HCT116 (cell line): Measurements from ENCODE around the gene PTPN9. TPM values are rescaled to one million over a fixed set of nuclear protein-coding genes. Genes with fewer than 3 reads are reported as not detected.

Source experiments
- ATAC-seq: fragments of 200-7000 bp; cut with Tn5 transposase; 2 replicates; pipeline ENCODE4 v1.9.1; 2020; ENCODE audit warnings: mild to moderate bottlenecking, moderate library complexity
- BruUV-seq: library from RNA; stranded (reverse); fragments of 400-500 nt; replicated peaks from 2 replicates; lab custom pipeline; 2021; lab: Mats Ljungman, UMichigan
- CTCF ChIA-PET: fragments of 300-600 bp; sonication (Branson Sonifier 250); formaldehyde crosslinking; loops from one replicate; lab custom pipeline; 2021; ENCODE audit warnings: antibody characterized with exemption; lab: Charles Lee
- POLR2A ChIA-PET: fragments of 300-600, 350-600 bp; sonication (Branson Sonifier 250); formaldehyde crosslinking; loops from one replicate; lab custom pipeline; 2021; ENCODE audit warnings: antibody characterized with exemption; lab: Charles Lee
- RAD21 ChIA-PET, 2 experiments: fragments of 300-600 bp; sonication (Branson Sonifier 250); formaldehyde crosslinking; loops; one replicate each; lab custom pipeline; 2023; ENCODE audit warnings: low total read pairs in 2 of 2; ENCODE audit not compliant: uncharacterized antibody in 2 of 2, unreplicated experiment in 2 of 2, low non-redundant PET in 1 of 2; lab: Charles Lee
- DNase-seq: peaks from one replicate; pipeline ENCODE4 v3.0.0-alpha.2; 2010; ENCODE audit warnings: low read depth, low spot score
- H2AFZ ChIP-seq: fragments of 200-600 bp; shearing (Covaris generic), sonication (generic); 2 replicates; pipeline ENCODE4 v1.6.1; 2017; ENCODE audit warnings: low read depth, mixed run types, mixed read lengths, antibody characterized with exemption, low read length; ENCODE audit not compliant: poor library complexity, severe bottlenecking
- H3K27ac ChIP-seq: 2 replicates; pipeline ENCODE4 v1.5.1; 2012; ENCODE audit warnings: low read depth, low read length
- H3K27me3 ChIP-seq: fragments of 200-600 bp; sonication (generic); 2 replicates; pipeline ENCODE4 v1.6.1; 2016; ENCODE audit warnings: mixed run types, low read length, mixed read lengths; ENCODE audit not compliant: insufficient read depth
- H3K36me3 ChIP-seq, 2 experiments: fragments of 200-500 bp in 1 of 2; fragments of 200-600 bp in 1 of 2; sonication (Bioruptor generic) in 1 of 2; sonication (generic) in 1 of 2; 2 replicates each; pipeline versions ENCODE4 v1.5.1 to v1.6.1; 2014 to 2016; ENCODE audit warnings: low read length in 2 of 2, inconsistent platforms in 1 of 2, mixed read lengths in 1 of 2, mixed run types in 1 of 2; ENCODE audit not compliant: insufficient read depth in 2 of 2, control insufficient read depth in 1 of 2
- H3K4me1 ChIP-seq, 2 experiments: fragments of 200-600 bp in 1 of 2; sonication (generic) in 1 of 2; 2 replicates each; pipeline versions ENCODE4 v1.5.1 to v1.6.1; 2012 to 2017; ENCODE audit warnings: low read length in 2 of 2, inconsistent platforms in 1 of 2, mild to moderate bottlenecking in 1 of 2, mixed read lengths in 1 of 2, mixed run types in 1 of 2, moderate library complexity in 1 of 2; ENCODE audit not compliant: insufficient read depth in 2 of 2, control insufficient read depth in 1 of 2
- H3K4me2 ChIP-seq: fragments of 200-600 bp; sonication (generic); 2 replicates; pipeline ENCODE4 v1.6.1; 2017; ENCODE audit warnings: mixed run types, low read length, mixed read lengths
- H3K4me3 ChIP-seq, 2 experiments: fragments of 200-600 bp in 1 of 2; sonication (generic) in 1 of 2; replicated peaks in 1 of 2; 2 replicates each; pipeline ENCODE4 v1.5.1; 2011 to 2016; ENCODE audit warnings: low read length in 2 of 2, control low read depth in 1 of 2, low read depth in 1 of 2, mild to moderate bottlenecking in 1 of 2, mixed read lengths in 1 of 2, mixed run types in 1 of 2
- H3K79me2 ChIP-seq: fragments of 200-600 bp; sonication (generic); 2 replicates; pipeline ENCODE4 v1.6.1; 2017; ENCODE audit warnings: mild to moderate bottlenecking, mixed run types, low read length, moderate library complexity, mixed read lengths; ENCODE audit not compliant: insufficient read depth
- H3K9ac ChIP-seq: fragments of 200-600 bp; sonication (generic); 2 replicates; pipeline ENCODE4 v1.6.1; 2016; ENCODE audit warnings: low read length, mixed read lengths
- H3K9me2 ChIP-seq: fragments of 200-600 bp; sonication (generic), shearing (Covaris generic); 2 replicates; pipeline ENCODE4 v1.6.1; 2017; ENCODE audit warnings: mixed run types, mild to moderate bottlenecking, moderate library complexity; ENCODE audit not compliant: insufficient read depth
- H3K9me3 ChIP-seq, 2 experiments: fragments of 200-500 bp in 1 of 2; fragments of 200-600 bp in 1 of 2; sonication (Bioruptor generic) in 1 of 2; sonication (generic) in 1 of 2; 2 replicates each; pipeline ENCODE4 v1.6.1; 2014 to 2017; ENCODE audit warnings: low read length in 2 of 2, mixed read lengths in 2 of 2, inconsistent platforms in 1 of 2, low read depth in 1 of 2, mild to moderate bottlenecking in 1 of 2, mixed run types in 1 of 2, moderate library complexity in 1 of 2; ENCODE audit not compliant: control insufficient read depth in 1 of 2, insufficient read depth in 1 of 2
- H4K20me1 ChIP-seq: fragments of 200-600 bp; sonication (generic), shearing (Covaris generic); 2 replicates; pipeline ENCODE4 v1.6.1; 2017; ENCODE audit warnings: mixed run types, mild to moderate bottlenecking, moderate library complexity; ENCODE audit not compliant: insufficient read depth
- ATF3 ChIP-seq: IDR thresholded peaks from 2 replicates; pipeline ENCODE4 v1.6.1; 2012
- CEBPB ChIP-seq: IDR thresholded peaks from 2 replicates; pipeline ENCODE4 v1.6.1; 2012; ENCODE audit warnings: low read depth
- ZBTB33 ChIP-seq: IDR thresholded peaks from 2 replicates; pipeline ENCODE4 v1.6.1; 2011; ENCODE audit warnings: mild to moderate bottlenecking, low read length, moderate library complexity; ENCODE audit not compliant: insufficient replicate concordance; ENCODE audit errors: extremely low read depth
- ZNF274 ChIP-seq: fragments of 200-500 bp; sonication (Bioruptor generic); IDR thresholded peaks from 2 replicates; pipeline ENCODE4 v1.6.1; 2014; ENCODE audit warnings: mild to moderate bottlenecking, low read depth, low read length, inconsistent platforms
- intact Hi-C: fragments of 100-400 bp; cut with micrococcal nuclease; formaldehyde crosslinking; loops from 2 replicates; pipeline ENCODE4 v1.10.0; 2022
- total RNA-seq: library from RNA; stranded (reverse); gene quantifications from one replicate; pipeline ENCODE4 v1.2.1, GENCODE V29; 2021; ENCODE audit not compliant: unreplicated experiment

PTPN9 gene
- total RNA-seq, 1 experiment from 2014 or later = 21.1 TPM

- TF ChIP-seq ZBTB33 (no peak), CEBPB (no peak), ZNF274 (no peak)
These were observed 147.4 kb downstream of the PTPN9 start (continued) for GRCh38 chr15:75431682-75432081.

- BruUV-seq = no TSS peak
- RAD21 ChIA-PET = interaction anchor here in 1 of 2 experiments (0.8 kb wide), 1 partner anchor 209 kb away, joined by 3 read pairs; the partner anchor contains the start of gene IMP3
These were observed 147.8 kb downstream of the PTPN9 start for GRCh38 chr15:75431270-75431669.

More at GRCh38 chr15:75431270-75431669, 147.8 kb downstream of the PTPN9 start:
- POLR2A ChIA-PET = no interaction called here
- intact Hi-C loops = no loop called here
- TF ChIP-seq ATF3 = no peak
- Histone ChIP-seq H3K4me1 (no peaks in the 10 kb centered on the region), H3K4me3 (no peak overlapping the region), H3K36me3 (peaks cover 11 to 19% of the 10 kb centered on the region in 2 experiments; a peak in 3 of 4 replicates), H3K4me2 (no peak overlapping the region), H3K9me3 (no peaks in the 10 kb centered on the region), H3K27ac (no peak overlapping the region), H3K27me3 (no peaks in the 10 kb centered on the region), H3K9me2 (no peaks in the 10 kb centered on the region), H3K79me2 (peaks cover 83% of the 10 kb centered on the region), H2AFZ (no peak overlapping the region), H3K9ac (no peak overlapping the region), H4K20me1 (no peaks in the 10 kb centered on the region)
- CTCF ChIA-PET = interaction anchor here (0.8 kb wide), 1 partner anchor 402 kb away, joined by 3 read pairs; no protein-coding TSS in a partner anchor
- ATAC-seq (no peak), DNase-seq (no peak)
